ENCODE data around the gene SIK3. TPM values are rescaled to one million over a fixed set of nuclear protein-coding genes. Genes with fewer than 3 reads are reported as not detected.

Gene SIK3
- total and polyA plus RNA-seq, 2 experiments from 2014 or later: 6.1 to 33.9 TPM

DNA sequence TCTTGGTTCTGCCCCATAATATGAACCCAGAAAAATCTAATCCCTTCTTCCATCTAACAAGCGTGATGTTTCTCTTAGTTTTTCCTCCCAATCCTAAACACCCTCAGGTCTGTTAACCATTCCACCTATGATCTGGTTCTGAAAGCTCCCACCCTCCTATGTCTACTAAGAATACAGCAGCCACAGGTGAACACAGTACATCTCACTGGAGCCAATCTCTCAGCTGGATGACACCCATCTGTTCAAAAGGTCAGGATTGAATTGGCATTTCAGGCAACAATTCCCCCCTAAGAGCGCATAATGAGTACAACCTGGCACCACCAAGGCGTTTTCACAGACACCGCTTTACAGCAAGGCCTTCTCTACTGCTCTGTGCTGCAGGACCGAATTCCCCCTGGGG is 241.8 kb downstream of the SIK3 start (continued):
- TF ChIP-seq, protein P1, sequence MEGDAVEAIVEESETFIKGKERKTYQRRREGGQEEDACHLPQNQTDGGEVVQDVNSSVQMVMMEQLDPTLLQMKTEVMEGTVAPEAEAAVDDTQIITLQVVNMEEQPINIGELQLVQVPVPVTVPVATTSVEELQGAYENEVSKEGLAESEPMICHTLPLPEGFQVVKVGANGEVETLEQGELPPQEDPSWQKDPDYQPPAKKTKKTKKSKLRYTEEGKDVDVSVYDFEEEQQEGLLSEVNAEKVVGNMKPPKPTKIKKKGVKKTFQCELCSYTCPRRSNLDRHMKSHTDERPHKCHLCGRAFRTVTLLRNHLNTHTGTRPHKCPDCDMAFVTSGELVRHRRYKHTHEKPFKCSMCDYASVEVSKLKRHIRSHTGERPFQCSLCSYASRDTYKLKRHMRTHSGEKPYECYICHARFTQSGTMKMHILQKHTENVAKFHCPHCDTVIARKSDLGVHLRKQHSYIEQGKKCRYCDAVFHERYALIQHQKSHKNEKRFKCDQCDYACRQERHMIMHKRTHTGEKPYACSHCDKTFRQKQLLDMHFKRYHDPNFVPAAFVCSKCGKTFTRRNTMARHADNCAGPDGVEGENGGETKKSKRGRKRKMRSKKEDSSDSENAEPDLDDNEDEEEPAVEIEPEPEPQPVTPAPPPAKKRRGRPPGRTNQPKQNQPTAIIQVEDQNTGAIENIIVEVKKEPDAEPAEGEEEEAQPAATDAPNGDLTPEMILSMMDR (conservative IDR thresholded peaks at IDR 0.05; ENCODE audit: low read depth in 2 of 2): no peak

DNA sequence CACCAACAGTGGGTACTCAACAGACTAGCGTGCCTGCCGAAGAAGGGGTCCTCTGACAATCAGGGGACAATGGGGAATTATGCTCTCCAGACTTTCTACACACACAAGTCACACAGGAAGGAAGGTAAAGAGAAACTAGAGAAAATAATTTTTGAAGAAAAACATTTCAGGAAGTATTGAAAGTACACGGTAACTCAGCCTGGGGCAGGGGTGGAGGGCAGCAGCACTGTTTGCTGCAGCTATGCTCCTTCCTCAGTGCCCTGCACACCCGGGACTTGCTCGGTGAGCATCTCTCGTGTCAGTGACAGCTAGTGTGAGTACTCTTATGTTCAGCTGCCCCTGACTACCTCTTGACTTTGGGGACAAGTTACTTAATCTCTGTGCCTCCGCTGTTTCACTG is 242.8 kb downstream of the SIK3 start:
- Histone ChIP-seq H3K4me1 (ENCODE audit: insufficient read depth) (no peaks in the 10 kb centered on the region), H3K9me2 (ENCODE audit: insufficient read depth) (no peaks in the 10 kb centered on the region), H3K4me2 (no peak overlapping the region), H3K27me3 (ENCODE audit: insufficient read depth) (no peaks in the 10 kb centered on the region), H3K4me3 (no peak overlapping the region), H3K36me3 (ENCODE audit: insufficient read depth) (peaks cover 11% of the 10 kb centered on the region; the same call in 1 of the 2 replicates), H3F3A (replicated peaks; ENCODE audit: low read depth) (no peaks in the 10 kb centered on the region), H3K79me2 (replicated peaks; ENCODE audit: insufficient read depth) (no peaks in the 10 kb centered on the region), H3K27ac (ENCODE audit: low read depth) (no peak overlapping the region), H2AFZ (no peak overlapping the region), H4K20me1 (replicated peaks; ENCODE audit: insufficient read depth) (no peaks in the 10 kb centered on the region; the same call in 1 of the 2 replicates)
- H3K9me3 Mint-ChIP-seq: no peaks in the 10 kb centered on the region
- TF ChIP-seq, protein P2, sequence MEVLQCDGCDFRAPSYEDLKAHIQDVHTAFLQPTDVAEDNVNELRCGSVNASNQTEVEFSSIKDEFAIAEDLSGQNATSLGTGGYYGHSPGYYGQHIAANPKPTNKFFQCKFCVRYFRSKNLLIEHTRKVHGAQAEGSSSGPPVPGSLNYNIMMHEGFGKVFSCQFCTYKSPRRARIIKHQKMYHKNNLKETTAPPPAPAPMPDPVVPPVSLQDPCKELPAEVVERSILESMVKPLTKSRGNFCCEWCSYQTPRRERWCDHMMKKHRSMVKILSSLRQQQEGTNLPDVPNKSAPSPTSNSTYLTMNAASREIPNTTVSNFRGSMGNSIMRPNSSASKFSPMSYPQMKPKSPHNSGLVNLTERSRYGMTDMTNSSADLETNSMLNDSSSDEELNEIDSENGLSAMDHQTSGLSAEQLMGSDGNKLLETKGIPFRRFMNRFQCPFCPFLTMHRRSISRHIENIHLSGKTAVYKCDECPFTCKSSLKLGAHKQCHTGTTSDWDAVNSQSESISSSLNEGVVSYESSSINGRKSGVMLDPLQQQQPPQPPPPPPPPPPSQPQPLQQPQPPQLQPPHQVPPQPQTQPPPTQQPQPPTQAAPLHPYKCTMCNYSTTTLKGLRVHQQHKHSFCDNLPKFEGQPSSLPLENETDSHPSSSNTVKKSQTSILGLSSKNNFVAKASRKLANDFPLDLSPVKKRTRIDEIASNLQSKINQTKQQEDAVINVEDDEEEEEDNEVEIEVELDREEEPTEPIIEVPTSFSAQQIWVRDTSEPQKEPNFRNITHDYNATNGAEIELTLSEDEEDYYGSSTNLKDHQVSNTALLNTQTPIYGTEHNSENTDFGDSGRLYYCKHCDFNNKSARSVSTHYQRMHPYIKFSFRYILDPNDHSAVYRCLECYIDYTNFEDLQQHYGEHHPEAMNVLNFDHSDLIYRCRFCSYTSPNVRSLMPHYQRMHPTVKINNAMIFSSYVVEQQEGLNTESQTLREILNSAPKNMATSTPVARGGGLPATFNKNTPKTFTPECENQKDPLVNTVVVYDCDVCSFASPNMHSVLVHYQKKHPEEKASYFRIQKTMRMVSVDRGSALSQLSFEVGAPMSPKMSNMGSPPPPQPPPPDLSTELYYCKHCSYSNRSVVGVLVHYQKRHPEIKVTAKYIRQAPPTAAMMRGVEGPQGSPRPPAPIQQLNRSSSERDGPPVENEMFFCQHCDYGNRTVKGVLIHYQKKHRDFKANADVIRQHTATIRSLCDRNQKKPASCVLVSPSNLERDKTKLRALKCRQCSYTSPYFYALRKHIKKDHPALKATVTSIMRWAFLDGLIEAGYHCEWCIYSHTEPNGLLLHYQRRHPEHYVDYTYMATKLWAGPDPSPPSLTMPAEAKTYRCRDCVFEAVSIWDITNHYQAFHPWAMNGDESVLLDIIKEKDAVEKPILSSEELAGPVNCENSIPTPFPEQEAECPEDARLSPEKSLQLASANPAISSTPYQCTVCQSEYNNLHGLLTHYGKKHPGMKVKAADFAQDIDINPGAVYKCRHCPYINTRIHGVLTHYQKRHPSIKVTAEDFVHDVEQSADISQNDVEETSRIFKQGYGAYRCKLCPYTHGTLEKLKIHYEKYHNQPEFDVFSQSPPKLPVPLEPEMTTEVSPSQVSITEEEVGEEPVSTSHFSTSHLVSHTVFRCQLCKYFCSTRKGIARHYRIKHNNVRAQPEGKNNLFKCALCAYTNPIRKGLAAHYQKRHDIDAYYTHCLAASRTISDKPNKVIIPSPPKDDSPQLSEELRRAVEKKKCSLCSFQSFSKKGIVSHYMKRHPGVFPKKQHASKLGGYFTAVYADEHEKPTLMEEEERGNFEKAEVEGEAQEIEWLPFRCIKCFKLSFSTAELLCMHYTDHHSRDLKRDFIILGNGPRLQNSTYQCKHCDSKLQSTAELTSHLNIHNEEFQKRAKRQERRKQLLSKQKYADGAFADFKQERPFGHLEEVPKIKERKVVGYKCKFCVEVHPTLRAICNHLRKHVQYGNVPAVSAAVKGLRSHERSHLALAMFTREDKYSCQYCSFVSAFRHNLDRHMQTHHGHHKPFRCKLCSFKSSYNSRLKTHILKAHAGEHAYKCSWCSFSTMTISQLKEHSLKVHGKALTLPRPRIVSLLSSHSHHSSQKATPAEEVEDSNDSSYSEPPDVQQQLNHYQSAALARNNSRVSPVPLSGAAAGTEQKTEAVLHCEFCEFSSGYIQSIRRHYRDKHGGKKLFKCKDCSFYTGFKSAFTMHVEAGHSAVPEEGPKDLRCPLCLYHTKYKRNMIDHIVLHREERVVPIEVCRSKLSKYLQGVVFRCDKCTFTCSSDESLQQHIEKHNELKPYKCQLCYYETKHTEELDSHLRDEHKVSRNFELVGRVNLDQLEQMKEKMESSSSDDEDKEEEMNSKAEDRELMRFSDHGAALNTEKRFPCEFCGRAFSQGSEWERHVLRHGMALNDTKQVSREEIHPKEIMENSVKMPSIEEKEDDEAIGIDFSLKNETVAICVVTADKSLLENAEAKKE (CRISPR knock-in tag; IDR thresholded peaks at IDR 0.05): no peak
- TF ChIP-seq EZH2 (IDR thresholded peaks at IDR 0.05; ENCODE audit: low read depth, unreplicated experiment): no peak
- TF ChIP-seq JUNB (IDR thresholded peaks at IDR 0.05; ENCODE audit: unreplicated experiment): no peak
- no peak for TF ChIP-seq REST (IDR thresholded peaks at IDR 0.05; ENCODE audit: unreplicated experiment)
- no peak for TF ChIP-seq ETS1 (IDR thresholded peaks at IDR 0.05)
- no peak for TF ChIP-seq EZH2phosphoT487 (IDR thresholded peaks at IDR 0.05; ENCODE audit: unreplicated experiment)
- TF ChIP-seq ZNF331 (CRISPR knock-in tag; IDR thresholded peaks at IDR 0.05; ENCODE audit: low read depth): no peak
- peaks cover 4% of the 10 kb centered on the region for H3K27me3 Mint-ChIP-seq (ENCODE audit: insufficient read depth, low read depth, poor library complexity)
- peaks cover 10% of the 10 kb centered on the region; the same call in 2 of the 3 replicates for H3K36me3 Mint-ChIP-seq (ENCODE audit: low read depth)
- H3K4me3 Mint-ChIP-seq: no peak overlapping the region
- DNase-seq (ENCODE audit: low spot score) (no peak), ATAC-seq (no peak)
- H3K4me1 Mint-ChIP-seq: no peaks in the 10 kb centered on the region
- no peak overlapping the region for H3K27ac Mint-ChIP-seq

Measured in GM23338 (cell line).